IPS-18c (cell line): ENCODE measurements around the gene CDC42BPA.
"Not testable (repeated sequence)": the region's sequence is repeated elsewhere in the genome, so short reads cannot be mapped to it uniquely, and the experiment has no call there.

ENCODE experiments used
- H3K4me3 ChIP-seq: 2 replicates; pipeline ENCODE4 v1.7.0; 2013; ENCODE audit warnings: low read depth, mild to moderate bottlenecking, low read length, moderate library complexity; ENCODE audit not compliant: insufficient read depth
- H3K9me3 ChIP-seq: one replicate; pipeline ENCODE4 v1.6.1; 2013; ENCODE audit warnings: mild to moderate bottlenecking, low read length, moderate library complexity; ENCODE audit not compliant: control insufficient read depth, insufficient read depth

CDC42BPA gene

GRCh38 chr1:227010645-227011044, 307.6 kb downstream of the CDC42BPA start:
- no peak overlapping the region for H3K4me3 ChIP-seq
- H3K9me3 ChIP-seq, result no peaks in the 10 kb centered on the region

- Histone ChIP-seq H3K4me3 (no peak overlapping the region), H3K9me3 (no peaks in the 10 kb centered on the region)
Measured at GRCh38 chr1:227009937-227010336, 308.4 kb downstream of the CDC42BPA start.

GRCh38 chr1:227006226-227006796, 312.0 kb downstream of the CDC42BPA start:
- Histone ChIP-seq H3K4me3 (no peak overlapping the region), H3K9me3 (no peaks in the 10 kb centered on the region)

GRCh38 chr1:227004796-227005195, 313.5 kb downstream of the CDC42BPA start:
- H3K4me3 ChIP-seq, result no peak overlapping the region

GRCh38 chr1:227003165-227003564, 315.1 kb downstream of the CDC42BPA start:
- Histone ChIP-seq H3K9me3 (no peaks in the 10 kb centered on the region), H3K4me3 (no peak overlapping the region)

More at GRCh38 chr1:227004796-227005195, 313.5 kb downstream of the CDC42BPA start:
- no peaks in the 10 kb centered on the region for H3K9me3 ChIP-seq

- H3K4me3 ChIP-seq, result no peak overlapping the region
- H3K9me3 ChIP-seq, result no peaks in the 10 kb centered on the region
Measured at GRCh38 chr1:227002531-227003049, 315.7 kb downstream of the CDC42BPA start.

GRCh38 chr1:226999579-226999978, 318.7 kb downstream of the CDC42BPA start:
- H3K4me3 ChIP-seq, H3K9me3 ChIP-seq: not testable (repeated sequence)

GRCh38 chr1:226995365-226996332, 322.6 kb downstream of the CDC42BPA start:
- Histone ChIP-seq H3K4me3 (no peak overlapping the region), H3K9me3 (no peaks in the 10 kb centered on the region)

GRCh38 chr1:226994586-226995364, 323.5 kb downstream of the CDC42BPA start:
- Histone ChIP-seq H3K4me3 (no peak overlapping the region), H3K9me3 (no peaks in the 10 kb centered on the region)

- no peak overlapping the region for H3K4me3 ChIP-seq
Measured at GRCh38 chr1:226993814-226994585, 324.3 kb downstream of the CDC42BPA start.

GRCh38 chr1:226991920-226992319, 326.4 kb downstream of the CDC42BPA start:
- H3K4me3 ChIP-seq, result no peak overlapping the region
- peaks cover 3% of the 10 kb centered on the region for H3K9me3 ChIP-seq

More at GRCh38 chr1:226993814-226994585, 324.3 kb downstream of the CDC42BPA start:
- peaks cover 3% of the 10 kb centered on the region for H3K9me3 ChIP-seq

- Histone ChIP-seq H3K4me3 (no peak overlapping the region), H3K9me3 (peaks cover 3% of the 10 kb centered on the region)
Measured at GRCh38 chr1:226990133-226990716, 328.1 kb downstream of the CDC42BPA start.

GRCh38 chr1:226989085-226989920, 329.0 kb downstream of the CDC42BPA start:
- no peak overlapping the region for H3K4me3 ChIP-seq
- H3K9me3 ChIP-seq, result peaks cover 3% of the 10 kb centered on the region

GRCh38 chr1:226988334-226988666, 330.0 kb downstream of the CDC42BPA start:
- Histone ChIP-seq H3K4me3 (no peak overlapping the region), H3K9me3 (peaks cover 3% of the 10 kb centered on the region)

- Histone ChIP-seq H3K9me3 (peaks cover 3% of the 10 kb centered on the region), H3K4me3 (no peak overlapping the region)
Measured at GRCh38 chr1:226987623-226988333, 330.5 kb downstream of the CDC42BPA start.
